GM12892 (cell line): ENCODE data around the gene NF1.

Source experiments
- POLR2AphosphoS5 ChIP-seq: IDR thresholded peaks from 2 replicates; pipeline ENCODE4 v1.6.1; 2011; ENCODE audit warnings: low read depth, low read length, control low read depth
- TAF1 ChIP-seq: IDR thresholded peaks from 2 replicates; pipeline ENCODE4 v1.6.1; 2011; ENCODE audit warnings: low read depth, mild to moderate bottlenecking, control low read depth, low read length, borderline replicate concordance

DNA sequence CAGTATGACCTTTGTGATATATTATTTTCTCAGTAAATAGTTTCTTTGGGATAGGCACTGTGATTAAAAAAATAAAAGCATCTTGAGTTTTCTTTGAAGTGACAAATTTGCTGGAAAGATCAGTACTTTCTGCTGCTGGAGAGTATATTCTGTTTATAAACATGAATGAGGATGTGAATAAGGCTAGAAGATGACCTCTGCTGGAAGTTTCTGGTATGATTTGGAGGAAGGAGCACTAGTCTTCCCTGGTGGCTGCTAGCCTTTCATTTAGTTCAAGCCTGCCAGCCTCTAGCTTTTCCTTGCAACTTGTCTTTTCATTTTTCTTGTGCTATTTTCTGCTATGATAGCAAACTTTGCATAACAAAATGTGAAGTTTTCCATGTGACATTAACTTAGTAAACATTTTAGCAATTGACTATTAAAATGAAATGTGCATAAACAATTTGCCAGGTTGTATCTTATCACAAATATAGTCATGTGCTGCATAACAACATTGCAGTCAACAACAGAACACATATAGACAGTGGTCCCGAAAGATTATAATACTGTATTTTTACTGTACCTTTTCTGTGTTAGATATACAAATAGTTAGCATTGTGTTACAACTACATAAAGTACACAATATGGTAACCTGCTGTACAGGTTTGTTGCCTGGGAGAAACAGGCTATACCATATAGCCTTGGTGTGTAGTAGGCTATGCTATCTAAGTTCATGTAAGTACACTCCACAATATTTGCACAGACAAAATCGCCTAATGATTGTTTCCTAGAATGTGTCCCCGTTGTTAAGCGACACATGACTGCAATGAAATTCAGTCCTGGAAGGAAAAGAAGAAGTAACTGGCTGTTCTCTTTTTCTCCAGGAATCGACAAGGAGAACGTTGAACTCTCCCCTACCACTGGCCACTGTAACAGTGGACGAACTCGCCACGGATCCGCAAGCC is 278.6 kb downstream of the NF1 start:
- TF ChIP-seq POLR2AphosphoS5 (no peak), TAF1 (no peak)
